GOT3 (cell line): Measurements from ENCODE around the gene PRKAG2.
"Not testable (repeated sequence)": the region's sequence is repeated elsewhere in the genome, so short reads cannot be mapped to it uniquely, and the experiment has no call there.

Source experiments
- DNase-seq: peaks from one replicate; lab custom pipeline; 2025; ENCODE audit warnings: mixed read lengths; lab: John Stamatoyannopoulos, UW

The PRKAG2 gene

DNA sequence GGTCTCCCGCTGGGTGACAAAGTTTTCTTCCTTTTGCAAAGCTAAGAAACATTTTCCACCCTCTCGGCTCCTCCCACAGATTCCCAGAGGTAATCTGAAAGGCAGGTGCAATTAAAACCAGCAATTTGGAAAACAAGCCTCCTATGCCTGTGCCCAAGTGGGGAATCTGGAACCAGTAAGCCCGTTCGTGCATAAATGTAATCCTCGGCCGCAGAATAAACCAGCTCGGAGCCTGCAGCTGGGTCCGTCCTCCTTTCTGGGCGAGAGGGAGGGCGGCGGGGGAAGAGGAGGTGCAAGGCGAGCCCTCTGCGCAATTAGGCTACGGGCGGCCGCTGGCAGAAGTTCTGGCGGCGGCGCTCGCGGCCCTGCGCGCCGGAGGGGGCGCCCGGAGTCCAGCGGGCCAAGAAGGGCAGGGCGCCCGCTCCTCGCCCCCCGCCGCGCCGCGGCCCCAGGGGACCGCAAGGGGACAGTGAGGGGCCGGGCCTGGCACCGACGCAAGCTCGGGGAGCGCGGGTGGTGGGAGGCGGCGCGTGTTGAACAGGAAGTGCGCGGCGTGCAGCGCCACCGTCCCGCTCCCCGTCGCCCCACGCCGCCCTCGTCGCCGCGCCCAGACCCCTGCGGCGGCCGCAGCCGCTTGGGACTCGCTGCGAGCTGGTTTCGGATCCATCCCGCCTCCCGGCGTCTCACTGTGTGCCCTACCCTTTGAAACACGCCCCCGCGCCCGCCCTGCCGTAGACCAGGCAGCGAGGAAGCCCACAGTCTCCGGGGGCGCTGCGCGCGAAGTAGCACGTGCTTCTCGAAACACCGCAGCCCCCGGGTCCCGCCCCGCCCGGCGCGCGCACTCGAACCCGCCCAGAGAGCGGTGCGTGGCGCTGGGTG is at the start of gene PRKAG2:
Gene PRKAG2 (minus strand): TSS at position 217 of the 879 bp plus-strand sequence. CDS start 495 bp downstream, outside the sequence.
- DNase-seq: no peak

DNA sequence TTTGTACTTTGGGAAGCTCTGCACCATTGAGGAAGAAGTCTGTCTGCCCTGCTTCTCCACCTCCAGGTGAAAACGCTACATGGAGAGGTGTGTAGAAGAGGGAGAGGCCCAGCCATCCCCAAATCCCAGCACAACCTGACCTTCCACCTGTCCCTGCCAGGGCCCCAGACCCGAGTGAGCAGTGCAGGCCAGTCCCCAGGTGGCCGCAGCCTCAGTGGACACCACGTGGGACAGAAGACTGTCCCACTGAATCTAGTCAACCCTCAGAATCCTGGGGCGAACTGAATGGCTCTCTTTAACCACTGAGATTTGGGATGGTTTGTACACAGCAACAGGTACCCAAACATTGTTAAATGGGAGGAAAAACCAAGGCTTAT is 49.4 kb upstream of the PRKAG2 start:
- DNase-seq: no peak

DNA sequence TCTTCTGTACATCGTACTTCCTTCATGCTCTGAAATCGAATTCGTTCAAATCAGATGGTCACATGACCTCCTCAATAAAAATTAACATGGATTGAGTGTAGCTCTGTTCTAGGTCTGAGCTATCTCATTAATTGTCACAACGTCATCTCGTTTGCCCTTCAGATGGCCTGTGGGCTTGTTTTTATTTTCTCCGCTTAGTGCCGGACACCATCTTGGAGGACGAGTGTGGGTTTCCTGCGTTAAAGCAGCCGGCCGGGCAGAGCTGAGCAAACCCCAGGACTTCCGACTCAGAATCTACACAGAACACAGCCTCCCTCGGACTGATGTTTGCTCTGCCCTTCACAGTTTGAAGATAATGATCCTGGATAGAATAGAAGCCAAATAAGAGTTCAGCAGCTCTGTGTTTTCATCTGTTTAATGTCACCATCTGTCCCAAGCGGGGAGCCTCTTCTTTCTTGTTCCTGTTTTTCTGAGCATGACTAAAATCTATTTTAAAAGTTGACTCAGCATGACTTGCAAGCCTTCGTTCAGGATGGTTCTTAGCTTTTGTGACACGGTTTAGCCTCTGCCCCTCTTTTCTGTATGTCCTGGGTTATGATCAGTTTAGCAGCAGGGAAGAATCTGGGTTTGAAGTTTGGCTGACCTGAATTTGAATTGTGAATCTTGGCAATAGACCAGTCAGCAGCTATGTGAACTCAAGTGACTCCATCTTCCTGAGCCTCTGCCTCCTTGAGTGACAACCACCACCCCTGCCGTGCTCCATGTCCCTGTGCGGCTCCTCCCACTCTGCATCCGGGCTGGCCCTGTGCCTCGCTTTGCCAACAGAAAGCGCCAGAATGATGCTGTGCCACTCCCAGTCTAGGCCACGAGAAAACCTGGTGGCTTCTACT is 48.8 kb upstream of the PRKAG2 start:
- no peak for DNase-seq

DNA sequence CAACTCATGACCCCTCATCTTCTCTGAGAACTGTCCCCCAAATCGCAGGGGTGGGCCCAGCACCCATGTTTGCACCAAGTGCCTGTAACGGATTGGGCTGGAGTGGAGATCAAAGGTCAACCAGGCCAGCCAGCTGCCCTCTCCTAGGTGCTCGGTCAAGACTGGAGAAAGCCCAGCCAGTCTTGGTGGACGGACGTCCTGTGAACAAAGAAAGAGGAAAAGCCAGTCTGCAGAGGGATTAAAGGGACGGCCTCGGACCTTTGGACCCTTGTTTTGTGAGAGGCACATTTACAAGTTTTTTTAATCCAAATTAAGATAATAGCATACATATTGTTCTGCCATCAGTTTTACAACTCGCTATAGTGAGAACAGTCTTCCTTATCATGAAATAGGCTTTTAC is 47.6 kb upstream of the PRKAG2 start:
- no peak for DNase-seq

DNA sequence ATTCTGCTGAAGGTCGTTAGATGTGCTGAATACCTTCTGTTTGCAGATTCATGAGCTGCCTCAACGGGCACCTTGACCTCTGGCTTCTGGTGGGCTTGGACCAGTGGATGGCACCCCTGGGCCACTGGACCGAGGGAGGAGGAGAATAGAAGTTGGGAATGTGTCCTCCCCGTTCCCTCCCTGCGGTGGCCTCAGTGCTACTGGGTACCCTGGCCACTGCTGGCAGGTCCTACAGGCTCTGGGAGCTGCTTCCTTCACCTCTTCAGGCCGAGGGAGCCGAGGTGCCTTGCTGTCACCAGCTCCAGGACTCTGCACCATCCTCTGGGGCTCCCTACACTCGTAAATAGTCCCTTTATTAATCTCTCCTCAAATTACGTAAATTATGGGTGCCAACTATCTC is 47.1 kb upstream of the PRKAG2 start:
- DNase-seq: no peak

DNA sequence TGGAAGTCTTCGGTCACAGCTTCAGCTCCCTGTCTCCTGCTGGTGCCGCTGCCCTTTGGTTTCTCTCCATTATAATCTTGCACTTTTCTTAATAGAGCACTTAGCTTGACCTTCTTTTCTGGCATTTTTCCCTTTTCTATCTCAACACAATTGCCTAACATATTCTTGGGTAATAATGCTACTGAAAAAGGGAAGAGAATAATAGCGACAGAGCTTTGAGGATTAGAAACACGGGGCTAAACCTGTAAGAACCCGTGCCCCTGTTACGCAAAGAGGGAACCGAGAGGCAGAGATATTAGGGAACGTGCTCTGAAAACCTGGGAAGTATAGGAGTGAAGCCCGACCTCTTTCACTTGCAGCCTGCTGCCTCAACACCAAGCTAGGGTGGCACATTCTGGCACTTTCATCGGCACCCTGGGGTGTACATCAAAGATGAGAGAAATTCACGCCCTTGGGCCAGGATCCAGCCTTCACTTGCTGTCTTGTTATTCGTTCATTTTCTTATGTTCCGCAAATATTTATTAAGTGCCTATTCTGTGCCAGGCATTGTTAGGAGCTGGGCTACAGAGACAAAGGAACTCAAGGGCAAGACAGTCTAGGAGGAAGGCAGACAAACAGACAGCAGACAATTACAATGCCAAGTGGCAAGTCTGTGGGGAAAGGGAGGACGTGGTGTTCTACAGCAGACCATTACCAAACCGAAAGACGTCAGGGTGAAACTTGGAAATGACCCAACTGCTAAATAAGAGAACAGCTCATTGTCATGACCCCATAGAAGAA is 46.4 kb upstream of the PRKAG2 start:
- DNase-seq: no peak

DNA sequence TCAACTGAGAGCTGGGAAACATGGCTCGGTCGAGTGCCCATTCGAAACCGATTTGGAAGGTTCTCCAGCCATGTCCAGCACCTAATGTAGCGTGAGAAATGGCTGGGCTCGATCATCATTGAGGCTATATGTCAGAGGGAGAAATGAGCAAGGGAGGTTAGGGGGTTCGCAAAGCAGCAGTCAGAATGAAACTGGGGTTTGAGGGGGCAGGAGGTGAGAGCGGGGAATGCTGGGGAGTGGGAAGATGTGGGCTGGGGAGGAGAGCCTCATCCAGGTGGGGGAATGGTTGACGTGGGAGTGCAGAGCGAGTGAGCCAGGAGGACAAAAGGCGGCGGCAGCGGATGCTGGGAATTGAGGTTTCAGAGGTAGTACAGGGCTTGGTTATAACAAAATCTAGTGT is 44.5 kb upstream of the PRKAG2 start:
- DNase-seq: no peak

DNA sequence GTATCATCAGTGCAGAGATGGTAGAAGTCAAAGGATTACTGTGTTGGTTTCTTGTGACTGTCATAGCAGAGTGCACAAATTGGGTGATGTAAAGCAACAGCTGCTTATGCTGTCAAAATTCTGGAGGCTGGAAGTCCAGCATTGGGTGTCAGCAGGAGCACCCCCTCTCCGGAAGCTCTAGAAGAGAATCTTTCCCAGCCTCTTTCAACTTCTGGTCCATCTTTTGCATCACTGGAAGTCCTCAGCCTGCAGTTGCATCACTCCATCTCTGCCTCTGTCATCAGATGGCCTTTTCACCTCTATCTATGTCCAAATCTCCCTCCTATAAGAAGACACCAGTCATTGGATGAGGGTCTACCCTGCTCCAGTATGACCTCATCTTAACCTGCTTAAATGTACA is 43.6 kb upstream of the PRKAG2 start:
- DNase-seq: no peak

DNA sequence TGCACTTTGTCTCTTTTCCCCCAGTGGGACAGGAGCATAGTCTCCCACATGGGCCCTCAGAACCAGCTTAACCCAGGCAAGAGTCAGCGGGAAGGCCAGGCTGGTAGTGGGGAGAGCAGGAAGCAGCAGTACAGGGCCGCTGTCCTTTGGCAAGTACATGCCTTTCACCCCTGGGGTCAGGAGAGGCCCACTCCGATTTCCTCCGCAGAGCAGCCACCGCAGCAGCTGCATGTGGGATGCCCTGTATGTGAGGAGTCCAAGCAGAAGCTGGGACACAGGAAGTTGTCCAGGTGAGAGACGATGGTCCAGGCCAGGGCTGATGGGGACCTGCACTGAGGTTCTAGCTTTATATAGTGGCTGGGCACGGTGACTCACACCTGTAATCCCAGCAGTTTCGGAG is 42.7 kb upstream of the PRKAG2 start:
- DNase-seq: no peak

DNA sequence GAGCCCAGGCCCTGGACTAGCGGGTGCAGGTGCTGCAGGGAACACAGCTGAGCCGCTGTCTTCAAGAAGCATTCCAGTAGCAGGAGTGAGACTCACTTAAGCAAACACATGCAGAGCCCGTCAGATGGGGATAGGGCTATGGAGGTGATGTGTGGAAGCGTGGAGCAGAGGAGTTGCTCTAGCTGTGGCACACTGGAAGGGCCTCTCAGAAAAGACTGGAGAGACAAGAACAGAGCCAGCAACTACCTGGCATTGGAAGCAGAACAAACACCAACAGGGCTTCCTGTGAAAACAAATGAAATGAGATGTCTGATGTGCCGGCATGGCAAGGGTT is 41.6 kb upstream of the PRKAG2 start:
- no peak for DNase-seq

DNA sequence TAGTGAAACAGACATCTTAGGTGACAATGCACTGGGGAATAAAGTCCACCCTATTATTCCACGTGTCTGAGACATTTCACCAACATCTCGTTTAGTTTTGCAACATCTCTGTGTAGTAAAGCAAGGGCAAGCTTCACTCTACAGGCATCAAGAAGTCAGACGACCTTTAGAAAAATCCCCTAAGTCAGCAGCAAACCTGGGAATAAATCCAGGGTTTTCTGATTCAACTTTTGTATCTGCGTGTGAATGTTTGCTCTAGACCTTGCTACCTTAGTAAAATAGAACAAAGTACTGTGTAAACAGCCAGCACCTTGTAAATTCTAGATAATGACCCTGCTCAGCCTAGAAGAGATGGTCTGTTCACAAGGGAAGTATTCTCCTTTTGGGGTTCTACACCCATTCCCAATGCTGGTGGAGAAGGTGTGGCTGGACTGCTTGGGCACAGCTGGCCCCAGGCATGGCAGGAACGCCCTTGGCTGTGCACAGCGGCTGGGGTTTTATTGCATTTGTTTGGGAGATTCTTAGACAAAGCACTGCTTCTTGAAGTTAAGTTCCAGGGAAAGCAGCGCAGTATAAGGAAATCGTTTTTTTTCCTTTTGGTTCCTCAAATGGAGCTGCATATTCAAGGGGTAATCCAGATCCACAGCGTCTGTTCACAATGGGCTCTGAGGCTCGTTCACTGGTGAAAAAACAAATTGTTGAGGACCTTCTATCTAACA is 41.0 kb upstream of the PRKAG2 start:
- no peak for DNase-seq

DNA sequence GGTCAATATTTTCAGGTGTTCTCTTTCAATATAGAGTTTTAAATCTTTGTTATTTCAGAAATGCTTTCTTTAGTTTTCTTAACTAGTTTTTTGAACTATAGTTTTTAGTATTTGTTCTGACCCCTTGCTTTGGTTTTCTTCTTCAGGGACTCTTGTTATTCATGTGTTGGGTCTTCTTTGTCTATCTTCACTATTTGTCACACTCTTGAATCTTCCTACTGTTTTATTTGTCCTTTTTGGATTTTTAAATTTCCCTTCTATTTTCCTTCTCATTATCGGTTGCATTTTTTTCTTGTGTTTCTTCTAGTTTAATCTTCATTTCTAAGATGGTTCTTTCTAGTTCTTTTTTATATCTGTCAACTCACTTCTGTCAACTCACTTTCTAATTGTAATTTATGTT is 37.1 kb upstream of the PRKAG2 start:
- no peak for DNase-seq

DNA sequence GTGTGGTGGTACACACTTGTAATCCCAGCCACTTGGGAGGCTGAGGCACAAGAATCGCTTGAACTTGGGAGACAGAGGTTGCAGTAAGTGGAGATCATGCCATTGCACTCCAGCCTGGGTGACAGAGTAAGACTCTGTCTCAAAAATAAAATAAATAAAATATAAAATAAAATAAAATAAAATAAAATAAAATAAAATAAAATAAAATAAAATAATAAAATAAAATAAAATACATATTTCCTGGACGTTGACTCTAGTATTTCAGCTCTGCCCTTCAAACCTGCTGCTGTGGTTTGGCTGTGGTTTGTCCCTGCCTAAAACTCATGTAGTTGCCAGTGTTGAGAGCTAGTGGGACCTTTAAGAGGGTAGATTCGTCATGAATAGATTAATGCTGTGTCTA is 33.7 kb upstream of the PRKAG2 start:
- DNase-seq: not testable (repeated sequence)

DNA sequence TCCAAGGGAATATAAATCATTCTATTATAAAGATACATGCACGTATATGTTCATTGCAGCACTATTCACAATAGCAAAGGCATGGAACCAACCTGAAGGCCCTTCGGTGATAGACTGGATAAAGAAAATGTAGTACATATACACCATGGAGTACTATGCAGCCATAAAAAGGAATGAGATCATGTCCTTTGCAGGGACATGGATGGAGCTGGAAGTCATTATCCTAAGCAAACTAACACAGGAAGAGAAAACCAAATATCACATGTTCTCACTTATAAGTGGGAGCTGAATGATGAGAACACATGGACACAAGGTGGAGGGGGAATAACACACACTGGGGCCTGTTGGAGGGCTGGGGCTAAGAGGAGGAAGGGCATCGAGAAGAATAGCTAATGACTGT is 30.2 kb upstream of the PRKAG2 start:
- not testable (repeated sequence) for DNase-seq

DNA sequence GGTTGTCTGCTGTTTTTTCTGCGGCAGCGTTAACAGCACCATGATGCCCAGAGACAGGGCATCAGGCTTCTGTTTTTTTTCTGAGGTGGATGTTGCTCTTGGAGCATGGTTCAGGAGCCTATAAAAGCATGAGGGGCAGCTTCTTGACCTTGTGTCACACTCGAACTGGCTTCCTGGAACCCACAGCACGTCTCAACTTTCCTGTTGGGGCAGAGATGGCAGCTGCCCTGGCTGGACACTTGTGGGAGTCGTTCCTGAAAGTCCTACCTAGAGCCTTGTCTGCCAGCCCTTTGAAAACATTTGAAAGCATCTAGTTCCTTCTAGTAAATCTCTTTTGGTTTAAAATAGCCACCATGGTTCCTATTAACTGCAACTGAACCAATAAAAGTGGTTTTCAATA is 28.9 kb upstream of the PRKAG2 start:
- no peak for DNase-seq

DNA sequence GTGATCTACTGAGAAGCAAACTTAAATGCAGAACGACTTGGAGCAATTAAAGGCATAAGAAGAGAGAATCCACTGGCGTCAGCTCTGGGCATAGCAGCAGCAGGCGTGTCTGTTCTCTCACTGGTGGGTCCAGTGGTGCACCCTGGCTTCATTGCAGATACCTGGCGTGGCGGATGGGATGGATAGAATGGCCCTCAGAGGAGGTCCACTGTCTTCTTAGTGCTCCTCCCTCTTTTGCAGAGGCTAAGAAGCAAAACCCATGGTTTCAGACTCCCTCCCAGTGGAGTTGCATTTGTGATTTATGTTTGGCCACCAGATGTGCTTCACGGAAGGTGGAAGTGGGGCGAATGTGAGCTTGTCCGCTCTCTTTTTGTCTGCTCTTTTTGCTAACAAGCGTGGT is 28.4 kb upstream of the PRKAG2 start:
- DNase-seq: no peak

DNA sequence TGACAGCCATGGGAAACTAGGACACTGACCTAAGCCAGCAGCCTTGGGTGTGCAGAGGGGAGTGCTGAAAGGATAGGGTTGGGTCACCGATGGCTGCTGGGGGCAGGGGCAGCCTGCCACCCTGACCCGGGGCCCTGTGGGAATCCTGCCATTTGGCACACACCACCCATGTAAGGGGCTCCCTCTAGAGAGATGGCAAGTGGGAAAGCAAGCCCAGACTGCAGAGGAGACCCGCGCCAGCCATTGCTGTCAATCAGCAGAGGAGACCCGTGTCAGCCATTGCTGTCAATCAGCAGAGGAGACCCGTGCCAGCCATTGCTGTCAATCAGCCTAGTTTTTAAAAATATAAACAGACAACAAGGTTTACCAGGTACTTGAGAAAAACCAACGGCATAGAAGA is 27.4 kb upstream of the PRKAG2 start:
- no peak for DNase-seq

DNA sequence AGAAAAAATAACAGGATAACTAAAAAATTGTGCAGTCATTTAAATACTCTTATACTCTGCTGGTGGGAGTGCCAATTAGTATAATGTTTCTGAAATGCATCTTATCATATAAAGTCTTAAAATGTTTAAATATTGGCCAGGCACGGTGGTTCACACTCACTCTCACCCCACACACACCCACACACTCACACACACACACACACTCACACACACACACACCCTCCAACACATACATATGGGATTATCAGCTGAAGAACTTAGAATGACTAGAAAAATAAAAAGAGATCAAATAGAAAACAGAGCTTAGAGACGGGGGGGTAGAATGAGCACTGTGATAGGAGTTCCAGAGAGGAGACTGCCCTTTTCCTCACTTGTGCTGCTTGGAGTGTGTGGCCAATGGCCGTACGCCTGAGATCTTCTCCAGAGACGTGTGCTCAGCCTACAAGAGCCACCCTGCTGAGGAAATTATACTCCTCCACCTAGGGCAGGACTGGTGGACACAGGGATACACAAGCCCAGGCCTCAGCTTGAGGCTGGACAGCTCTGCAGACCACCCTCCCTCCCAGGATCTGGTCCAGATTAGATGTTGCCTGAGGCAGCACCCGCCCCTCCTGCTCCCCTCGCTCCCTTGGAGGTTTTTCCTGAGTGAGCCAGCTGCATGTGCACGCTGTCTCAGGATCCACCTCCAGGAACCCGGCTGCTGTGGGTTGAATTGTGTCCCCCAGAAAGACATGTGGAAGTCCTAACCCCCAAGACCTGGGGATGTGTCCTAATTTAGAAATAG is 26.5 kb upstream of the PRKAG2 start:
- DNase-seq: no peak

DNA sequence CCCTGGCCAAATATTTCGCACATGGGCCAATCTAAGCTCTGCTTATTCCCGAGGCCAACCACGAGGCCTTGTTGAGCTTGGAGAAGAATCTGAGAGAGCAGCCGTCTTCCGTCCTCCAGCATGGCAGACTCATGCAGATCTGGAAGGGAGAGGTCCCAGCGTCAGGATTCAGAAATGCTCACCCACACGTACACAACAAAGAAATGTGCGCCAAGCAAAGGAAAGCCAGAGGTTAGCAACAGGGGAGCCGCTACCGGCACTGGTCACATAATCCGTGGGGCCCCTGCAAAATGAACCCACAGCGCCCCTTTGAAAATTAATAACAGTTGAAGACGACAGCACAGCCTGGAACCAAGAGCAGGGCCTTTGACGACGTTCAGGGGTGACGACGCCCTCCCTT is 25.4 kb upstream of the PRKAG2 start:
- no peak for DNase-seq

DNA sequence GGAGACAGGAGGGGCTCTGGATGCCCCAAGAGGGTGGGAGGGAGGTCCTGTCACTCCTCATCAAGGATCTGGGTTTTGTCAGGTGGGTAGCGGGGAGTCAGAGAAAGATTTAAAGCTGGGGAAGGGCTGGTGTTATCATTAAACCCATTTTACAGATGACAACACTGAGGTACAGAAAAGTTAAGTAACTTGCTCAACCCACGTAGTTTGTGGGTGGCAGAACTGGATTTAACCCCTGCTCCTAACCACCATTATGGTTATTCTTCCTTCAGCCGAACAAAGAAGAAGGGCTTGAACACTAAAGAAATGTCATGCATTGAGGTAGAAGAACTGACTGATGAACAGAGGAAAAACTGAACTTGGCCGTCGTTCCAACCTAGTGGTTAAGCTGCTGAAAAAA is 24.9 kb upstream of the PRKAG2 start:
- DNase-seq: no peak
